Right lobe of liver (tissue), 6 donors: ENCODE measurements around the gene NANOGP8. TPM values are rescaled to one million over a fixed set of nuclear protein-coding genes. Genes with fewer than 3 reads are reported as not detected.
A peak's percentile ranks its signal among the peaks of the same experiment; 100 is the strongest.

Source experiments
- ATAC-seq, 4 donors: fragments of 200-7000 bp; cut with Tn5 transposase; one replicate each; pipeline ENCODE4 v1.9.1; 2020; ENCODE audit warnings: mild to moderate bottlenecking in 4 of 4, moderate library complexity in 4 of 4
- DNase-seq, 3 donors: peaks; one replicate each; pipeline ENCODE4 v3.0.0-alpha.2; 2020
- H3K27ac ChIP-seq, 3 donors: fragments of 200-600 bp; one replicate each; pipeline ENCODE4 v1.8.0; 2022
- H3K27me3 ChIP-seq, 2 donors: fragments of 200-600 bp; one replicate each; pipeline ENCODE4 v1.8.0; 2022
- H3K36me3 ChIP-seq, 4 donors: fragments of 200-600 bp; sonication (generic) in 1 of 4; one replicate each; pipeline versions ENCODE4 v1.5.1 to v1.8.0; 2017 to 2022; ENCODE audit warnings: control low read depth in 1 of 4
- H3K4me1 ChIP-seq, 4 donors: fragments of 200-600 bp; sonication (generic) in 1 of 4; one replicate each; pipeline versions ENCODE4 v1.5.1 to v1.8.0; 2017 to 2022; ENCODE audit warnings: control low read depth in 1 of 4
- H3K4me3 ChIP-seq, 3 donors: fragments of 200-600 bp; one replicate each; pipeline ENCODE4 v1.8.0; 2022
- H3K9me3 ChIP-seq, 4 donors: fragments of 200-600 bp; sonication (generic) in 1 of 4; one replicate each; pipeline versions ENCODE4 v1.5.1 to v1.8.0; 2017 to 2022; ENCODE audit warnings: control low read depth in 1 of 4
- POLR2A ChIP-seq: fragments of 450-650 bp; IDR thresholded peaks from one replicate; pipeline ENCODE4 v1.6.1; 2017; ENCODE audit warnings: antibody characterized with exemption, mild to moderate bottlenecking
- WGBS: methylation state at CpG from one replicate; pipeline ENCODE4 v1.1.6; 2018; ENCODE audit warnings: low coverage, low lambda C conversion rate; ENCODE audit not compliant: insufficient coverage; ENCODE audit errors: missing lambda C conversion rate; 5-methylcytosine and 5-hydroxymethylcytosine counted together
- intact Hi-C, 2 donors: fragments of 100-400 bp; cut with DNase I; formaldehyde crosslinking; loops; one replicate each; pipeline versions ENCODE4 v1.11.2 to v1.14.1; 2022
- total RNA-seq, 6 experiments: library from RNA; depleted of rRNA in 2 of 6; stranded (reverse); fragments of >200 nt in 2 of 6; fragmentation: NEBNext Ultra II Directional in 3 of 6; extraction: Animal tissue kit (Norgen Biotek cat#: 25700) in 3 of 6; gene quantifications; one replicate each; pipeline versions ENCODE4 v1.1.0 to v1.2.4, GENCODE V29; 2016 to 2023
- TF ChIP-seq, protein P1 (sequence below), 4 donors: fragments of 200-600 bp in 3 of 4; fragments of 450-650 bp in 1 of 4; IDR thresholded peaks; one replicate each; pipeline versions ENCODE4 v1.5.1 to v1.8.0; 2016 to 2022; ENCODE audit warnings: antibody characterized with exemption in 4 of 4, mild to moderate bottlenecking in 2 of 4
- donor health status: DM: no; HTN: yes; CAD: no.
- donor health status: DM: no; HTN: no; CAD: no.
- donor health status: DM: no; HTN: no; CAD: no.
- donor health status: DM: no; HTN: yes; CAD: no.
- donor health status: DM: no; HTN: yes; CAD: no.

NANOGP8 gene
- total RNA-seq, 6 experiments from 2014 or later = 0.31 to 0.62 TPM; not detected in 4

DNA sequence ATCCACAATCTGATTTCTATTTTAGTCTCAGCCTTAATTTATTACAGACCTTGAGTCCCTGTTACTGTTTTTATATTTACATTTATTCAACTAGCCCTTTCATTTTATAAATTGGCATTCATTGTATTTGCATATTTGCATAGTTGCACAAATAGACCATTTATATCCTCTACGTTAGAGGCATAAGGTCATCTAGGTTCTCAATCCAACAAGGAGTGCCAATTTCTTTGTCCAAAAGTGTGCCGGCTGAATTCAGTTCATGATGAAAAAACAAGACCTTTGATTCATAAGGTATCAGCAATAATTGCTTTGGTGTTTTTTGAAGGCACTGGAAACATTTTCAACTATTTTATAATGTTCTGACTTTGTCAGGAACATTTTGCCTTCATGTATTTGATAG lies 33.9 kb upstream of the NANOGP8 start:
- ATAC-seq (peak; percentile 68 to 78 (median 74)), DNase-seq (no peak)
- Histone ChIP-seq H3K36me3 (no peaks in the 10 kb centered on the region), H3K4me1 (peaks cover 0 to 44% (median 21%) of the 10 kb centered on the region in 4 donors), H3K9me3 (no peaks in the 10 kb centered on the region), H3K27ac (peak overlapping the region in 1 of 3 donors; percentile 68), H3K27me3 (no peaks in the 10 kb centered on the region), H3K4me3 (no peak overlapping the region)
- TF ChIP-seq, protein P1, sequence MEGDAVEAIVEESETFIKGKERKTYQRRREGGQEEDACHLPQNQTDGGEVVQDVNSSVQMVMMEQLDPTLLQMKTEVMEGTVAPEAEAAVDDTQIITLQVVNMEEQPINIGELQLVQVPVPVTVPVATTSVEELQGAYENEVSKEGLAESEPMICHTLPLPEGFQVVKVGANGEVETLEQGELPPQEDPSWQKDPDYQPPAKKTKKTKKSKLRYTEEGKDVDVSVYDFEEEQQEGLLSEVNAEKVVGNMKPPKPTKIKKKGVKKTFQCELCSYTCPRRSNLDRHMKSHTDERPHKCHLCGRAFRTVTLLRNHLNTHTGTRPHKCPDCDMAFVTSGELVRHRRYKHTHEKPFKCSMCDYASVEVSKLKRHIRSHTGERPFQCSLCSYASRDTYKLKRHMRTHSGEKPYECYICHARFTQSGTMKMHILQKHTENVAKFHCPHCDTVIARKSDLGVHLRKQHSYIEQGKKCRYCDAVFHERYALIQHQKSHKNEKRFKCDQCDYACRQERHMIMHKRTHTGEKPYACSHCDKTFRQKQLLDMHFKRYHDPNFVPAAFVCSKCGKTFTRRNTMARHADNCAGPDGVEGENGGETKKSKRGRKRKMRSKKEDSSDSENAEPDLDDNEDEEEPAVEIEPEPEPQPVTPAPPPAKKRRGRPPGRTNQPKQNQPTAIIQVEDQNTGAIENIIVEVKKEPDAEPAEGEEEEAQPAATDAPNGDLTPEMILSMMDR (IDR thresholded peaks at IDR 0.05) = no peak
- no peak for TF ChIP-seq POLR2A
- intact Hi-C loops = no loop called here
- 18% methylated on average over 2 of the region's 2 CpGs for WGBS

DNA sequence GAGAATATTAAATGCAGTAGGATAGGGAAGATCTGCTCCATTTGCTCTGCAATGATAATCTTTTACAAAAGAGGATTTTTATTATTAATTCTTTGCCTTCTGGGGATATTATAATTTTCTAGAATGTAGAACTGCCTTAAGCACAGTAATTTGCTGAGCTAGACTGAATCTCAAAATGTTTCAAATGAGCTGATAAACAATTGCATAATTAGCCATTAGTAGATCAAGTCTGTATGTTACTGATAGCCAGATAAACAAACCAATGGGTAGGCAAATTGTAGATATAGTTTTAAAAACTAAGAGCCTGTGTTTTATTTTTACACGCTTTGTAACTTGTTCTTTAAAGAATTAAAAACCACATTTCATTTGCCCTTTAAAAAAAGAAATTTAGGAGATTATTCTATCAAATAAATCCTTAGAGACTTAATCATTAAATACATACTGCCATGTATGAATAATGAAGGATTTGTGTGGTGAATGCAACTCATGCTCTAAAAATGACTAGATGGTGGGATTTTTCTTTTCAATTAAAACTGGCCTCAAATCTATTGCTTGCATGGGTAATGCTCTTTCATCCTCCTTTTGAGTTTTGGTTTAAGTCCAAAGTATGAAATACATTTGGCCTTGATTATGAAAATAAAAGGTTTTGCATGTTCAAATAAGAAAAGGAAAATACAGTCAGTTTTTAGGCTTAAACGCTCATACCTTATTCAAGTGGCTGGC lies 32.6 kb upstream of the NANOGP8 start:
- TF ChIP-seq POLR2A = no peak
- TF ChIP-seq, protein P1 (IDR thresholded peaks at IDR 0.05) = no peak
- Histone ChIP-seq H3K9me3 (no peaks in the 10 kb centered on the region), H3K27me3 (no peaks in the 10 kb centered on the region)

DNA sequence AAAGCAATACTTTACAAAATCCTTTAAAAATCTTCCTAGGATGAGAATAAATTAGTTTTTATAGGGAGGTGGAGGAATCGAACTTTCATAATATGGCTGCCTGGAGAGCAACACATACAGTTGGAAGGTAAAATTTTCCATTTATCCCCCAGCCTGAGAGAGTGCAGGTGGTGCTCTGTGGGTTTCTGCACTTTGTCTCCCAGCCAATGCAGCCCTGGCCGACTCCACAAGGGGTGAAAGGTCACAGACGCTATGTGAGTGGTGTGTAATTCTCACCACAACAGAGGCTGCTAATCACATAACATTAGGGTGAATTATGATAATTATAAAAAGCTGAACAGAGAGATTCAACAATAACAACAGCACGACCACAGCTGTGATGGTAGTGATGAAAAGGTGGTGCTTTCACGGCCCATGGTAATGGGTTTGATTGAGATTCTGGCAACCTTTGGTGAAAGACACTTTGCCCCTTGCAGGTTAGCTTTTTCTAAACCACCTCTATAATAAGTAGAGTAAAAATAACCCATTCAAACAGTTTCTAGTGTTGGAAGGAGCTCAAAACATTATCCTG lies 30.1 kb upstream of the NANOGP8 start:
- Histone ChIP-seq H3K4me1 (peaks cover 0 to 44% (median 17%) of the 10 kb centered on the region in 4 donors), H3K36me3 (no peaks in the 10 kb centered on the region), H3K9me3 (no peaks in the 10 kb centered on the region), H3K27ac (peak overlapping the region in 2 of 3 donors; percentile 2 to 69), H3K27me3 (no peaks in the 10 kb centered on the region), H3K4me3 (no peak overlapping the region)
- TF ChIP-seq, protein P1 (IDR thresholded peaks at IDR 0.05) = no peak
- no peak for TF ChIP-seq POLR2A
- WGBS = 25% methylated on average over 5 of the region's 5 CpGs
- intact Hi-C loops = no loop called here
- ATAC-seq (peak; percentile 85 to 97 (median 96)), DNase-seq (peak; percentile 37 to 74 (median 66))

More for the DNA sequence above, 32.6 kb upstream of the NANOGP8 start:
- intact Hi-C loops = no loop called here
- DNase-seq (no peak), ATAC-seq (no peak)
- 95% methylated on average over 2 of the region's 2 CpGs for WGBS
- no peak overlapping the region for H3K4me3 ChIP-seq
- H3K36me3 ChIP-seq = no peaks in the 10 kb centered on the region
- H3K27ac ChIP-seq = peak overlapping the region in 1 of 3 donors; percentile 68
- peaks cover 0 to 44% (median 21%) of the 10 kb centered on the region in 4 donors for H3K4me1 ChIP-seq

DNA sequence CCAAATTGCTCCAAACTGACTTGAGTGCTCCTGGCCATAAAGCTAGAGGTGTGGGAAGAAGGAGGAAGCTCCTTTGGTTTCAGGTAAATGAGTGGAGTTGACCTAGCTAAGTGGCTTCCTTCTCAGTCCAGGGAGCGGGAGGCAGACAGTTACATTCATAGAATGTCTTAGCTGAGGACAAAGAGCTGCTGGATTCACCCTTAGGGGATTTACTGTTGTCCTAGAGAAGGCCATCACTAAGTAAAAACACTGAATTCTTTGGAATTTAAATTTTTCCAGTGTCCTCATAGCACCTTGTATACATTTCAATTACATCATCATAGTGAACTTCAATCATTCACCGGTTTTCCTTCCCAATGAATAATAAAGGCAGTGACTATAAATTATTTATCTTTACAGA lies 27.3 kb upstream of the NANOGP8 start:
- H3K9me3 ChIP-seq = no peaks in the 10 kb centered on the region
- no peak for ATAC-seq
- intact Hi-C loops = no loop called here
- TF ChIP-seq POLR2A = no peak
- TF ChIP-seq, protein P1 (IDR thresholded peaks at IDR 0.05) = no peak
- no peaks in the 10 kb centered on the region for H3K27me3 ChIP-seq
- H3K27ac ChIP-seq = no peak overlapping the region
- DNase-seq = no peak
- H3K4me1 ChIP-seq = peaks cover 0 to 32% (median 12%) of the 10 kb centered on the region in 4 donors
- no peaks in the 10 kb centered on the region for H3K36me3 ChIP-seq
- 92% methylated on average over 1 of the region's 2 CpGs for WGBS
- H3K4me3 ChIP-seq = no peak overlapping the region
